Adrenal gland (tissue), 5 donors: ENCODE data around the gene TMEM145.

Experiments
- POLR2A ChIP-seq, 2 donors: fragments of 450-650 bp; IDR thresholded peaks; one replicate each; pipeline ENCODE4 v1.6.1; 2017; ENCODE audit warnings: antibody characterized with exemption in 2 of 2, mild to moderate bottlenecking in 2 of 2, moderate library complexity in 1 of 2
- TF ChIP-seq, protein P1 (sequence below), 6 experiments: fragments of 450-650 bp in 4 of 6; fragments of 200-600 bp in 2 of 6; sonication (generic) in 1 of 6; IDR thresholded peaks; 1 replicate in 5 of 6; 2 replicates in 1 of 6; pipeline versions ENCODE4 v1.5.1 to v1.8.0; 2016 to 2021; ENCODE audit warnings: antibody characterized with exemption in 6 of 6, mild to moderate bottlenecking in 2 of 6, moderate library complexity in 1 of 6
- donor health status: DM: no; HTN: no; CAD: no.

DNA sequence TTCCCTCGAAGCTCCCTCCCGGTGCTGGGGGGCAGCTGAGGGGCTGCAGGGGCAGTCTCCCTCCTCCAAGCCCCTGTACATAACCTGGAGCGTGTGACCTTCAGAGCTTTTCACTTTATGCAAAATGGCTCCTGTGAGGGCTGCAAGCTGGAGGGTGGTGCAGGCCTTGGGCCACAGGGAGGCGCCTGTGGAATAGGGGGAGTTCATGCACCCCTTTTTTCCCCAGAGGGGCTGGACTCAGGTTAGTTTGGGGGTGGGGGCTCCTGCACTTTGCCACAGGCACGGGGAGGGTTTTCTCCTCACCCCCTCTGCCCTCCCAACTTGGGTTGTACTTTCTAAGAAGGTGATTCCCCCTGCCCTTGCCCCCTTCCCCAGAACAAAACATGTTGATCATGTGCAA, 17.8 kb upstream of the TMEM145 start:
- TF ChIP-seq POLR2A (IDR thresholded peaks at IDR 0.05) = no peak
- TF ChIP-seq, protein P1, sequence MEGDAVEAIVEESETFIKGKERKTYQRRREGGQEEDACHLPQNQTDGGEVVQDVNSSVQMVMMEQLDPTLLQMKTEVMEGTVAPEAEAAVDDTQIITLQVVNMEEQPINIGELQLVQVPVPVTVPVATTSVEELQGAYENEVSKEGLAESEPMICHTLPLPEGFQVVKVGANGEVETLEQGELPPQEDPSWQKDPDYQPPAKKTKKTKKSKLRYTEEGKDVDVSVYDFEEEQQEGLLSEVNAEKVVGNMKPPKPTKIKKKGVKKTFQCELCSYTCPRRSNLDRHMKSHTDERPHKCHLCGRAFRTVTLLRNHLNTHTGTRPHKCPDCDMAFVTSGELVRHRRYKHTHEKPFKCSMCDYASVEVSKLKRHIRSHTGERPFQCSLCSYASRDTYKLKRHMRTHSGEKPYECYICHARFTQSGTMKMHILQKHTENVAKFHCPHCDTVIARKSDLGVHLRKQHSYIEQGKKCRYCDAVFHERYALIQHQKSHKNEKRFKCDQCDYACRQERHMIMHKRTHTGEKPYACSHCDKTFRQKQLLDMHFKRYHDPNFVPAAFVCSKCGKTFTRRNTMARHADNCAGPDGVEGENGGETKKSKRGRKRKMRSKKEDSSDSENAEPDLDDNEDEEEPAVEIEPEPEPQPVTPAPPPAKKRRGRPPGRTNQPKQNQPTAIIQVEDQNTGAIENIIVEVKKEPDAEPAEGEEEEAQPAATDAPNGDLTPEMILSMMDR (IDR thresholded peaks at IDR 0.05) = no peak
